Motor neuron (in vitro differentiated cells): ENCODE results near the gene ACKR2. TPM values are rescaled to one million over a fixed set of nuclear protein-coding genes. Genes with fewer than 3 reads are reported as not detected.
A peak's percentile ranks its signal among the peaks of the same experiment; 100 is the strongest.

ENCODE experiments used
- ATAC-seq, 8 experiments: fragments of 200-7000 bp; cut with Tn5 transposase; replicated peaks in 6 of 8; 2 replicates each; pipeline ENCODE4 v1.8.0; 2021; ENCODE audit warnings: mild to moderate bottlenecking in 8 of 8, moderate library complexity in 8 of 8
- H3K27ac ChIP-seq, 2 donors: fragments of 250-450 bp; sonication (Bioruptor Pico); 2 replicates each; pipeline ENCODE4 v1.9.0; 2021; ENCODE audit warnings: antibody characterized with exemption in 2 of 2, mild to moderate bottlenecking in 2 of 2, moderate library complexity in 1 of 2
- H3K4me1 ChIP-seq, 2 donors: fragments of 250-450 bp; sonication (Bioruptor Pico); replicated peaks in 1 of 2; 2 replicates each; pipeline ENCODE4 v1.6.1; 2021; ENCODE audit warnings: antibody characterized with exemption in 2 of 2, mild to moderate bottlenecking in 2 of 2, moderate library complexity in 1 of 2
- H3K4me3 ChIP-seq, 5 donors: fragments of 250-450 bp; sonication (Bioruptor Pico); 2 replicates each; pipeline ENCODE4 v1.9.0; 2021; ENCODE audit warnings: antibody characterized with exemption in 5 of 5, mild to moderate bottlenecking in 5 of 5, moderate library complexity in 4 of 5
- WGBS, 10 experiments: fragments of 450-650 bp; shearing (Covaris generic); methylation state at CpG; one replicate each; pipeline ENCODE4 v1.0.0; 2022; 5-methylcytosine and 5-hydroxymethylcytosine counted together
- in situ Hi-C, 9 experiments: fragments of 400-800 bp; cut with MboI; loops; one replicate each; pipeline ENCODE4 v1.15.0; 2021; ENCODE audit warnings: low sequenced_read_pairs in 9 of 9, low pct_unique_long_range_greater_than_20kb in 2 of 9; ENCODE audit not compliant: unreplicated experiment in 9 of 9
- total RNA-seq, 8 experiments: library from RNA; unstranded; fragments of 300-600 nt; gene quantifications; 2 replicates each; pipeline versions ENCODE4 v1.2.3 to v1.2.4, GENCODE V29; 2022

The ACKR2 gene
- under 1 TPM in 7 of 8 experiments, not detected in 1; 0.31 to 0.87 (median 0.38) TPM for total RNA-seq

DNA sequence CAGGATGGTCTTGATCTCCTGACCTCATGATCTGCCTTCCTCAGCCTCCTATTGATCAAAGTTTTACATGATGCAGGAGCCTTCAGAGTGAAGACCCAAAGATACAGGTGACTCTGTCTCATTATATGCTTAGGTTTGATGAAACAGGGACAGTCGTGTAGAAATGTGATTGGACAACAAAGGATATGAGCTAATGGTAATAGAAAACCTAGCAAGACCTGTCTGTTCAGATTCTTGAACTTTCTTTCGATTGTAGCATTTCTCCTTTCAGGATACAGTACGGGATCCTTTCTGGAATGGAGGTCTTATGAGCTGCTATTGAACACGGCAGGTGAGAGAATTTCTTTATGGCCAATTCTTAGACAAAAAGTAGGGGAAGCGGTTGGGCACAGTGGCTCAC lies at the start of gene ACKR2:
ACKR2 (plus strand) TSS at position 244 of the 400 bp plus-strand sequence. CDS start 55,058 bp downstream, outside the sequence.
- in situ Hi-C loops: no loop called here
- no peak for ATAC-seq
- Histone ChIP-seq H3K27ac (no peak within 1 kb of the TSS), H3K4me1 (peaks cover 8 to 25% of the 10 kb centered on the region in 2 donors), H3K4me3 (no peak within 1 kb of the TSS)
- WGBS, 10 experiments: 0 to 100% (median 96%) methylated on average over 1 to 5 of the region's 5 CpGs; no CpG with 5 or more reads in 1 of the 10 experiments

DNA sequence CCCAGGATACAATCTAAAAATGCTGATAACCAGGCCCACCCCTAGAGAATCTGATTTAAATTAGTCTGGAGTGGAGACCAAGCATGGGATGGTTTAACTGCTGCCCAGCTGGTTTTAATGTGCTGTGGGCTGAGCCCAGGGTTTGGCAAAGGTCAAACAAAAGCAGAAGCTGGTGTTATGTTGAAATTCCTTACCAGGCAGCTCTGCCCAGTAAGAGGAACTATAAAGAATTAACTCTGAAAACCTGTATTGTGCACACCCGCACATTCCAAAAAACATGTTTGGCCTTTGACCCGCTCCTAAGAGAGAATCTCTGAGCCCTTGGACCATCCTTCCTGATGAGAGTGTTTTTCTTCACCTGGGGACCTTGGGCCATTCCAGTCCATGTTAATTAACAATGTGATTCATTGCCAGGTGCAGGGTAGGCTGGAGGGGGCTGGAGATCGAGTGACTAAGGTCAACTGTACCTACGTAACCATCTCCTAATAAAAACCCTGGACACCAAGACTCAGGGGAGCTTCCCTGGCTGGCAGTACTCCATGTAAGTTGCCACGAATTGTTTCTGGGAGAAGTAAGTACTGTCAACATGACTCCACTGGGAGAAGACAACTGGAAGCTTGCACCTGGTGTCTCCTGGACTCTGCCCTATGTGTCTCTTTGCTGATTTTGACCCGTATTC lies 47.1 kb upstream of the ACKR2 start:
- H3K27ac ChIP-seq: no peak overlapping the region
- H3K4me3 ChIP-seq: no peak overlapping the region
- H3K4me1 ChIP-seq: no peaks in the 10 kb centered on the region
- 50 to 100% (median 60%) methylated on average over 1 to 6 of the region's 6 CpGs; no CpG with 5 or more reads in 1 of the 10 experiments for WGBS, 10 experiments
- no peak for ATAC-seq
- in situ Hi-C loops: no loop called here

DNA sequence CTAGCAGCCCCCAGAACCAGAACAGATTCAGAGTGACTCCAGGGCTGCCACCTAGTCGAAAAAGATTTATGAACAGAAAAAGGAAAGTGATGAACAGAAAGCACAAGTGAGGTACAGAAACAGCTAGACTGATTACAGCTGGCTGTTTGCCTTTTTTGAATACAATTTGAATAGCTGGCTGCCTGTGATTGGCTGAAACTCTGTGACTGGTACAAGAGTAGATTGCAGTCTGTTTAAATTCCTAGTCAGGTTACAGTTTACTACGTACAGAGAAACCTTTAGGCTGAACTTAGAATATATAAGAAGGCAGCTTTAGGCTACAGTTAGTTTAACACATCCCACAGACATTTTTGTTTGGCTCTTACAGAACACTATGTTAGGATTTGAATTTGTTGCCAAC lies 46.2 kb upstream of the ACKR2 start:
- no peak overlapping the region for H3K27ac ChIP-seq
- WGBS, 10 experiments: 0 to 100% (median 60%) methylated on average over 1 to 2 of the region's 2 CpGs; no CpG with 5 or more reads in 1 of the 10 experiments
- H3K4me1 ChIP-seq: no peaks in the 10 kb centered on the region
- in situ Hi-C loops: no loop called here
- H3K4me3 ChIP-seq: no peak overlapping the region
- peak in 4 of 8 experiments; percentile 49 to 81 (median 58) for ATAC-seq

- in situ Hi-C loops: no loop called here
- no peak overlapping the region for H3K4me3 ChIP-seq
- H3K4me1 ChIP-seq: no peaks in the 10 kb centered on the region
- ATAC-seq: no peak
- H3K27ac ChIP-seq: no peak overlapping the region
- WGBS, 10 experiments: 50 to 79% (median 63%) methylated on average over 1 to 3 of the region's 3 CpGs; no CpG with 5 or more reads in 6 of the 10 experiments
Observed at GRCh38 chr3:42764115-42764514, 45.1 kb upstream of the ACKR2 start.

DNA sequence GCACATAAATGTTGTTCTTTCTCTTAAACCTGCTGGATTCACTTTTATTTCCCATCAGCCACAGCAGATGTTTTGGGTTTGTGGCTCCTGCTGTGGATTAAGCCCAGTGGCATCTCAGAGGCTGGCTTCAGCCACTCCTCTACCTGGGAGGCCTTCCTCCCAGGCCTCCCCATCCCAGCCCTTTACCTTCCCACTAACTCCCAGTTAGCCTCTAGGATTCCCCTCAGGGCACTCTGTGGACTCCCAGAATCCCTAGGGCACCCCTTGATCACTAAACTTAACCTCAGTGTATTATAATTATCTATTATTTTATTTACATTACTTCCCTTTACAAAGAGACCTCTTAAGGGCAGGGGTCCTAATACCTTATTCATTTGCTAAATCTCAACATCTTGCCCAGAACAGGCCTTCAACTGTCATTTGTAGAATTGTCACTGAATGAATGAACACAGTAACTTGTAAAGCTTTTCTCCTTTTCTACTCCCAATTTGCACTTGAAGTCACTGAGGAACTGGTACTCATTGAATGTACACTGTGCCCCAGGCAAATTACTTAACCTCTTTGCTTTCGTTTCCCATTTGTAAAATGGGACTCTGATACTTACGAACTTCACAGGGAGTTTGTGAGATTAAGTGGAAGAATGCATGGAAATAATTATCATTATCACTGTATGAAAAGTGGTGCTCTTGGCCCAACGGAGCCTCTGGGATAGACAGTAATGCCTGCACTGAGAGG lies 44.5 kb upstream of the ACKR2 start:
- 20 to 83% (median 80%) methylated on average over 1 to 3 of the region's 3 CpGs; no CpG with 5 or more reads in 2 of the 10 experiments for WGBS, 10 experiments

DNA sequence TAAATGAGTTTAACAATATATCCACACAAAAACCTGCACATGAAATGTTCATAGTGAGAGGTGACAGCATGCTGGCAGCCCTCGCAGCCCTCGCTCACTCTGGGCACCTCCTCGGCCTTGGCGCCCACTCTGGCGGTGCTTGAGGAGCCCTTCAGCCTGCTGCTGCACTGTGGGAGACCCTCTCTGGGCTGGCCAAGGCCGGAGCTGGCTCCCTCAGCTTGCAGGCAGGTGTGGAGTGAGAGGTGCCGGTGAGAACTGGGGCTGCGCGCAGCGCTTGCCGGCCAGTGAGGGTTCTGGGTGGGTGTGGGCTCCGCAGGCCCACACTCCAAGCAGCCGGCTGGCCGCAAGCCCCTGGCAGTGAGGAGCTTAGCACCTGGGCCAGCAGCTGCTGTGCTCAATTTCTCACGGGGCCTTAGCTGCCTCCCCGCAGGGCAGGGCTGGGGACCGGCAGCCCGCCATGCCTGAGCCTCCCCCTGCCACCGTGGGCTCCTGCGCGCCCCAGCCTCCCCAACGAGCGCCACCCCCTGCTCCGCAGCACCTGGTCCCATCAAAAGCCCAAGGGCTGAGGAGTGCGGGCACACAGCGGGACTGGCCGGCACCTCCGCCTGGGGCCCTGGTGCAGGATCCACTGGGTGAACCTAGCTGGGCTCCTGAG lies 39.6 kb upstream of the ACKR2 start:
- ATAC-seq: no peak
- in situ Hi-C loops: no loop called here
- WGBS, 10 experiments: 92 to 100% (median 93%) methylated on average over 2 to 3 of the region's 28 CpGs; no CpG with 5 or more reads in 7 of the 10 experiments
- H3K4me1 ChIP-seq: peaks cover 0 to 2% of the 10 kb centered on the region in 2 donors
- H3K4me3 ChIP-seq: no peak overlapping the region
- H3K27ac ChIP-seq: no peak overlapping the region

More for the DNA sequence above, 44.5 kb upstream of the ACKR2 start:
- in situ Hi-C loops: no loop called here
- Histone ChIP-seq H3K27ac (no peak overlapping the region), H3K4me1 (no peaks in the 10 kb centered on the region), H3K4me3 (no peak overlapping the region)
- ATAC-seq: no peak

DNA sequence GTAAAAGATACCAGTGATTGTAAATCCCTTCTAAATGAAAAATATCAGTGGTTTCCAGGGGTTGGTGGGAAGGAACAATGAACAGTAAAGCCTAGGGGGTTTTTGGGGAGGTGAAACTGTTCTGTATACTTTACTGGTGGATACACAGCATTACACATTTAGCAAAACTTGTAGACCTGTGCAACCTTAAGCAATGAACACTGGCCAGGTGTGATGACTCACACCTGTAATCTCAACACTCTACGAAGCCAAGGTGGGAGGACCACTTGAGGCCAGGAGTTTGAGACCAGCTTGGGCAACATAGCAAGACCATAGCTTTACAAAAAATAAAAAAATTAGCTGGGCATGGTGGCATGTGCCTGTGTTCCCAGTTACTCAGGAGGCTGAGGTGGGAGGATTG lies 38.0 kb upstream of the ACKR2 start:
- in situ Hi-C loops: no loop called here
- Histone ChIP-seq H3K27ac (no peak overlapping the region), H3K4me1 (peaks cover 0 to 2% of the 10 kb centered on the region in 2 donors), H3K4me3 (no peak overlapping the region)
- ATAC-seq: no peak
- WGBS, 10 experiments: 100% methylated on average over 1 of the region's 1 CpG; no CpG with 5 or more reads in 8 of the 10 experiments

- WGBS, 10 experiments: 0 to 100% (median 6%) methylated on average over 1 to 17 of the region's 63 CpGs; no CpG with 5 or more reads in 1 of the 10 experiments
- H3K4me1 ChIP-seq: peaks cover 0 to 2% of the 10 kb centered on the region in 2 donors
- no peak within 1 kb of the TSS for H3K27ac ChIP-seq
- ATAC-seq: peak; percentile 97 to 100 (median 99)
- peak within 1 kb of the TSS; percentile 35 to 46 (median 39) for H3K4me3 ChIP-seq
- in situ Hi-C loops: no loop called here
Observed at GRCh38 chr3:42772670-42773408, 36.4 kb upstream of the ACKR2 start, which contains the start of gene CCDC13. TSS of gene CCDC13 (minus strand) at chr3:42773253. CDS start at chr3:42758345, 14,908 bp downstream.

GRCh38 chr3:42773409-42773751 lies 35.9 kb upstream of the ACKR2 start:
- WGBS, 10 experiments: 0 to 50% (median 15%) methylated on average over 1 to 6 of the region's 6 CpGs
- H3K4me3 ChIP-seq: peak overlapping the region; percentile 35 to 46 (median 39)
- peaks cover 0 to 2% of the 10 kb centered on the region in 2 donors for H3K4me1 ChIP-seq
- ATAC-seq: peak; percentile 9 to 47 (median 26)
- H3K27ac ChIP-seq: no peak overlapping the region
- in situ Hi-C loops: no loop called here

DNA sequence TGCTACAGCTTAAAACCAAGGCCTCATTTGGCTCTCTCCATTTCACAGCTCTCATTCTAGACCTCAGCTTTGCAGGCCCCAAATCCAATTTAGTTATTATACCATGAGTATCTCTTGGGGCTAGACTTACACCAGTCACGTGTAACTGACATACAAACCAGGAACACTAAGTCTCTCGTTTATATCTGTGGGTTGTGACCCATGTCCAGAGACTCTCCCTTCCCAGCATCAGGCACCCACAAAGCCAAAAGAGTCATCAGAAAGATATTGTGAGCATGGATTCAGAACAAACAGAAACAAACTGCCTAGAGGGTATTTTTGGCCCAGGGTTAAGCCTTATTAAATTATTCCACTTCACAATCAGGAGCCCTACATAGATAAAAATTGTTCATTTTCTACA lies 30.6 kb upstream of the ACKR2 start:
- Histone ChIP-seq H3K4me3 (no peak overlapping the region), H3K27ac (no peak overlapping the region), H3K4me1 (no peaks in the 10 kb centered on the region)
- no peak for ATAC-seq
- 11 to 100% (median 85%) methylated on average over 1 to 2 of the region's 2 CpGs; no CpG with 5 or more reads in 4 of the 10 experiments for WGBS, 10 experiments
- in situ Hi-C loops: no loop called here

- WGBS, 10 experiments: 0 to 90% (median 76%) methylated on average over 1 to 3 of the region's 3 CpGs
- Histone ChIP-seq H3K4me3 (no peak overlapping the region), H3K27ac (no peak overlapping the region), H3K4me1 (no peaks in the 10 kb centered on the region)
- in situ Hi-C loops: no loop called here
- no peak for ATAC-seq
Observed at GRCh38 chr3:42780398-42780797, 28.8 kb upstream of the ACKR2 start.

DNA sequence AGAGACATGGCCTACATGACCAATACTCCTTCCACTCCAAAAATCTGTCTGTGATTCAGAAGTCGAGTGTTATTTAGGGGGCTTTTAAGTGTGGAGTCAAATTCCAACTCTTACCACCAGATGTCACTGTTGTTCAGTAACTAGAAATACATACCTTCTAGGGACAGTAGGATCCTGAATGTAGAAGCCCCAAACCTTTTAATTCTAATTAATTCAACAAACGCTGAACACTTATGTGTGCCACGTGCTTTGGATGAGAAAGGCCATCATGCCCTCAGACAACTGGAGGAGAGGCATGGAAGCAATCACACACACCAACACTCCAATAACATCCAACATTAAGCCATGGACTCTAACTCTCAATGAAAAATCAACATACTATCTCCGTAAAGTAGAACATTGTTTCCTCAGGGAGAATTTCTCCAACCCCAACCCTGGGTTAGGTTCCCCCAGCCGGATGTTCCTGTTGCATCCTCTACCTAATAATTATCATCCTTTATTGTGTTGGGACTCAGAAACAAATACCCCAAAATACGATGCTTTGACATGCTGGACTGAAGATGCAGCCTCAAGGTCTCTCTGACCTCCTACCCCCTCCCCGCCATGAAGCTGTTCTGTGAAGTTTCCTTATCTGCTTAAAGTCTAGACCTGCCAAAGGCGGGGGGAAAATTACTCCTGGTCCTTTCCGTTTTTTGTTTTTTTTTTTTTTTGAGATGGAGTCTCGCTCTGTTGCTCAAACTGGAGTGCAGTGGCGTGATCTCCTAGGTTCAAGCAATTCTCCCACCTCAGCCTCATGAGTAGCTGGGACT lies 28.1 kb upstream of the ACKR2 start:
- in situ Hi-C loops: no loop called here
- Histone ChIP-seq H3K4me1 (no peaks in the 10 kb centered on the region), H3K27ac (no peak overlapping the region), H3K4me3 (no peak overlapping the region)
- ATAC-seq: peak; percentile 67 to 90 (median 85)
- WGBS, 10 experiments: 0 to 94% (median 65%) methylated on average over 2 to 8 of the region's 11 CpGs; no CpG with 5 or more reads in 1 of the 10 experiments
